Stomach (tissue), 4 donors: ENCODE results near the gene SIVA1.

Experiments used
- EP300 ChIP-seq: sonication (generic); formaldehyde crosslinking; IDR thresholded peaks from one replicate; pipeline ENCODE4 v1.6.1; 2017; ENCODE audit warnings: antibody characterized with exemption
- POLR2A ChIP-seq, 4 donors: fragments of 450-650 bp; IDR thresholded peaks; one replicate each; pipeline ENCODE4 v1.6.1; 2016; ENCODE audit warnings: antibody characterized with exemption in 4 of 4, control low read depth in 2 of 4, mild to moderate bottlenecking in 1 of 4, moderate library complexity in 1 of 4
- POLR2AphosphoS5 ChIP-seq, 3 donors: sonication (generic); formaldehyde crosslinking; IDR thresholded peaks; one replicate each; pipeline ENCODE4 v1.6.1; 2016; ENCODE audit warnings: antibody characterized with exemption in 3 of 3
- TF ChIP-seq, protein P1 (sequence below), 7 experiments: fragments of 450-650 bp in 4 of 7; fragments of 200-600 bp in 3 of 7; sonication (generic) in 3 of 7; IDR thresholded peaks; one replicate each; pipeline ENCODE4 v1.5.1; 2016 to 2019; ENCODE audit warnings: antibody characterized with exemption in 7 of 7, control low read depth in 2 of 7, mild to moderate bottlenecking in 1 of 7

DNA sequence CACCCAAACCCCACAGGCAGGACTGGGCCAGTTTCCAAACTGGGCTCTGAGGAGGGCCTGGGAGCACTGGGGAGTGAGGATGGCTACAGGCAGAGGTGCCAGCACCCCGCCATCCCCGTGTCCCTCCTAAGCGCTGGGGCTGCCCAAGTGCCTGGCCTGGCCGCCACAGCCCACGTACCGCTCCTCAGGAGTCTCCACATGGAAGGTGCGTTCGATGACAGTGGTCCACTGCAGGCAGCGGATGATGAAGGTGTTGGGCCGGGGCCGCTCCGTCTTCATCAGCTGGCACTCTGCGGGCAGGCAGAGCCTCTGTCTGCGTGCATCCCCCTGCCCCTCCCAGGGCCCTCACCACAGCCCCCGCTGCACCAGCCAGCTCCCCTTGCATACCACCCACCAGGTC, 23.5 kb downstream of the SIVA1 start:
- no peak for TF ChIP-seq POLR2A (IDR thresholded peaks at IDR 0.05)
- TF ChIP-seq, protein P1, sequence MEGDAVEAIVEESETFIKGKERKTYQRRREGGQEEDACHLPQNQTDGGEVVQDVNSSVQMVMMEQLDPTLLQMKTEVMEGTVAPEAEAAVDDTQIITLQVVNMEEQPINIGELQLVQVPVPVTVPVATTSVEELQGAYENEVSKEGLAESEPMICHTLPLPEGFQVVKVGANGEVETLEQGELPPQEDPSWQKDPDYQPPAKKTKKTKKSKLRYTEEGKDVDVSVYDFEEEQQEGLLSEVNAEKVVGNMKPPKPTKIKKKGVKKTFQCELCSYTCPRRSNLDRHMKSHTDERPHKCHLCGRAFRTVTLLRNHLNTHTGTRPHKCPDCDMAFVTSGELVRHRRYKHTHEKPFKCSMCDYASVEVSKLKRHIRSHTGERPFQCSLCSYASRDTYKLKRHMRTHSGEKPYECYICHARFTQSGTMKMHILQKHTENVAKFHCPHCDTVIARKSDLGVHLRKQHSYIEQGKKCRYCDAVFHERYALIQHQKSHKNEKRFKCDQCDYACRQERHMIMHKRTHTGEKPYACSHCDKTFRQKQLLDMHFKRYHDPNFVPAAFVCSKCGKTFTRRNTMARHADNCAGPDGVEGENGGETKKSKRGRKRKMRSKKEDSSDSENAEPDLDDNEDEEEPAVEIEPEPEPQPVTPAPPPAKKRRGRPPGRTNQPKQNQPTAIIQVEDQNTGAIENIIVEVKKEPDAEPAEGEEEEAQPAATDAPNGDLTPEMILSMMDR (IDR thresholded peaks at IDR 0.05) = no peak
- no peak for TF ChIP-seq POLR2AphosphoS5 (IDR thresholded peaks at IDR 0.05)
- no peak for TF ChIP-seq EP300
